Keratinocyte (primary cell): ENCODE data around the gene HOPX.
"Not testable (repeated sequence)": the region's sequence is repeated elsewhere in the genome, so short reads cannot be mapped to it uniquely, and the experiment has no call there.

Experiments
- EZH2 ChIP-seq: IDR thresholded peaks from one replicate; pipeline ENCODE4 v1.6.1; 2012; ENCODE audit warnings: inconsistent platforms, mild to moderate bottlenecking, low read length, moderate library complexity
- TF ChIP-seq, protein P1 (sequence below), 3 experiments: IDR thresholded peaks in 1 of 3; conservative IDR thresholded peaks in 1 of 3; optimal IDR thresholded peaks in 1 of 3; 2 replicates in 2 of 3; 3 replicates in 1 of 3; pipeline versions ENCODE3 to v1.5.1; 2011; ENCODE audit warnings: low read length in 3 of 3, mild to moderate bottlenecking in 3 of 3, moderate library complexity in 2 of 3, control low read depth in 1 of 3, inconsistent platforms in 1 of 3; ENCODE audit not compliant: insufficient read depth in 2 of 3; ENCODE audit errors: extremely low read depth in 1 of 3

DNA sequence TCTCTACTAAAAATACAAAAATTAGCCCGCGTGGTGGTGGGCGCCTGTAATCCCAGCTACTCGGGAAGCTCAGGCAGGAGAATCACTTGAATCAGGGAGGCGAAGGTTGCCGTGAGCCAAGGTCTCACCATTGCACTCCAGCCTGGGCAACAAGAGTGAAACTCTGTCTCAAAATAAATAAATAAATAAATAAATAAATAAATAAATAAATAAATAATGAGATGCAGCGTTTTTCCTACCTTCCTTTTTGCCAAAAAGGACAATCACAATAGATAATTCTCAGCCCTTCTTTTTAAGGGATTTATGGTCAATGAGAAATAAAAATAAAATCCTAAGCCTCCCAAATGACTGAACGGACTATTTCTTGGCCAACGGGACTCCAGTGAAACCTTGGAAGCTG lies 46.1 kb downstream of the HOPX start:
- TF ChIP-seq, protein P1, sequence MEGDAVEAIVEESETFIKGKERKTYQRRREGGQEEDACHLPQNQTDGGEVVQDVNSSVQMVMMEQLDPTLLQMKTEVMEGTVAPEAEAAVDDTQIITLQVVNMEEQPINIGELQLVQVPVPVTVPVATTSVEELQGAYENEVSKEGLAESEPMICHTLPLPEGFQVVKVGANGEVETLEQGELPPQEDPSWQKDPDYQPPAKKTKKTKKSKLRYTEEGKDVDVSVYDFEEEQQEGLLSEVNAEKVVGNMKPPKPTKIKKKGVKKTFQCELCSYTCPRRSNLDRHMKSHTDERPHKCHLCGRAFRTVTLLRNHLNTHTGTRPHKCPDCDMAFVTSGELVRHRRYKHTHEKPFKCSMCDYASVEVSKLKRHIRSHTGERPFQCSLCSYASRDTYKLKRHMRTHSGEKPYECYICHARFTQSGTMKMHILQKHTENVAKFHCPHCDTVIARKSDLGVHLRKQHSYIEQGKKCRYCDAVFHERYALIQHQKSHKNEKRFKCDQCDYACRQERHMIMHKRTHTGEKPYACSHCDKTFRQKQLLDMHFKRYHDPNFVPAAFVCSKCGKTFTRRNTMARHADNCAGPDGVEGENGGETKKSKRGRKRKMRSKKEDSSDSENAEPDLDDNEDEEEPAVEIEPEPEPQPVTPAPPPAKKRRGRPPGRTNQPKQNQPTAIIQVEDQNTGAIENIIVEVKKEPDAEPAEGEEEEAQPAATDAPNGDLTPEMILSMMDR (optimal IDR thresholded peaks at IDR 0.05 in 1 of 3, IDR thresholded peaks at IDR 0.05 in 1 of 3, conservative IDR thresholded peaks at IDR 0.05 in 1 of 3; ENCODE audit: extremely low read depth in 1 of 3, insufficient read depth in 2 of 3, low read length in 3 of 3), result not testable (repeated sequence)
- not testable (repeated sequence) for TF ChIP-seq EZH2
